HCT116 (cell line): ENCODE data around the gene SPAM1. TPM values are rescaled to one million over a fixed set of nuclear protein-coding genes. Genes with fewer than 3 reads are reported as not detected.

Experiments
- ATAC-seq: fragments of 200-7000 bp; cut with Tn5 transposase; 2 replicates; pipeline ENCODE4 v1.9.1; 2020; ENCODE audit warnings: mild to moderate bottlenecking, moderate library complexity
- BruUV-seq: library from RNA; stranded (reverse); fragments of 400-500 nt; replicated peaks from 2 replicates; lab custom pipeline; 2021; lab: Mats Ljungman, UMichigan
- CTCF ChIA-PET: fragments of 300-600 bp; sonication (Branson Sonifier 250); formaldehyde crosslinking; loops from one replicate; lab custom pipeline; 2021; ENCODE audit warnings: antibody characterized with exemption; lab: Charles Lee
- POLR2A ChIA-PET: fragments of 300-600, 350-600 bp; sonication (Branson Sonifier 250); formaldehyde crosslinking; loops from one replicate; lab custom pipeline; 2021; ENCODE audit warnings: antibody characterized with exemption; lab: Charles Lee
- RAD21 ChIA-PET, 2 experiments: fragments of 300-600 bp; sonication (Branson Sonifier 250); formaldehyde crosslinking; loops; one replicate each; lab custom pipeline; 2023; ENCODE audit warnings: low total read pairs in 2 of 2; ENCODE audit not compliant: uncharacterized antibody in 2 of 2, unreplicated experiment in 2 of 2, low non-redundant PET in 1 of 2; lab: Charles Lee
- DNase-seq: peaks from one replicate; pipeline ENCODE4 v3.0.0-alpha.2; 2010; ENCODE audit warnings: low read depth, low spot score
- H2AFZ ChIP-seq: fragments of 200-600 bp; shearing (Covaris generic), sonication (generic); 2 replicates; pipeline ENCODE4 v1.6.1; 2017; ENCODE audit warnings: low read depth, mixed run types, mixed read lengths, antibody characterized with exemption, low read length; ENCODE audit not compliant: poor library complexity, severe bottlenecking
- H3K27ac ChIP-seq: 2 replicates; pipeline ENCODE4 v1.5.1; 2012; ENCODE audit warnings: low read depth, low read length
- H3K27me3 ChIP-seq: fragments of 200-600 bp; sonication (generic); 2 replicates; pipeline ENCODE4 v1.6.1; 2016; ENCODE audit warnings: mixed run types, low read length, mixed read lengths; ENCODE audit not compliant: insufficient read depth
- H3K36me3 ChIP-seq, 2 experiments: fragments of 200-500 bp in 1 of 2; fragments of 200-600 bp in 1 of 2; sonication (Bioruptor generic) in 1 of 2; sonication (generic) in 1 of 2; 2 replicates each; pipeline versions ENCODE4 v1.5.1 to v1.6.1; 2014 to 2016; ENCODE audit warnings: low read length in 2 of 2, inconsistent platforms in 1 of 2, mixed read lengths in 1 of 2, mixed run types in 1 of 2; ENCODE audit not compliant: insufficient read depth in 2 of 2, control insufficient read depth in 1 of 2
- H3K4me1 ChIP-seq, 2 experiments: fragments of 200-600 bp in 1 of 2; sonication (generic) in 1 of 2; 2 replicates each; pipeline versions ENCODE4 v1.5.1 to v1.6.1; 2012 to 2017; ENCODE audit warnings: low read length in 2 of 2, inconsistent platforms in 1 of 2, mild to moderate bottlenecking in 1 of 2, mixed read lengths in 1 of 2, mixed run types in 1 of 2, moderate library complexity in 1 of 2; ENCODE audit not compliant: insufficient read depth in 2 of 2, control insufficient read depth in 1 of 2
- H3K4me2 ChIP-seq: fragments of 200-600 bp; sonication (generic); 2 replicates; pipeline ENCODE4 v1.6.1; 2017; ENCODE audit warnings: mixed run types, low read length, mixed read lengths
- H3K4me3 ChIP-seq, 2 experiments: fragments of 200-600 bp in 1 of 2; sonication (generic) in 1 of 2; replicated peaks in 1 of 2; 2 replicates each; pipeline ENCODE4 v1.5.1; 2011 to 2016; ENCODE audit warnings: low read length in 2 of 2, control low read depth in 1 of 2, low read depth in 1 of 2, mild to moderate bottlenecking in 1 of 2, mixed read lengths in 1 of 2, mixed run types in 1 of 2
- H3K79me2 ChIP-seq: fragments of 200-600 bp; sonication (generic); 2 replicates; pipeline ENCODE4 v1.6.1; 2017; ENCODE audit warnings: mild to moderate bottlenecking, mixed run types, low read length, moderate library complexity, mixed read lengths; ENCODE audit not compliant: insufficient read depth
- H3K9ac ChIP-seq: fragments of 200-600 bp; sonication (generic); 2 replicates; pipeline ENCODE4 v1.6.1; 2016; ENCODE audit warnings: low read length, mixed read lengths
- H3K9me2 ChIP-seq: fragments of 200-600 bp; sonication (generic), shearing (Covaris generic); 2 replicates; pipeline ENCODE4 v1.6.1; 2017; ENCODE audit warnings: mixed run types, mild to moderate bottlenecking, moderate library complexity; ENCODE audit not compliant: insufficient read depth
- H3K9me3 ChIP-seq, 2 experiments: fragments of 200-500 bp in 1 of 2; fragments of 200-600 bp in 1 of 2; sonication (Bioruptor generic) in 1 of 2; sonication (generic) in 1 of 2; 2 replicates each; pipeline ENCODE4 v1.6.1; 2014 to 2017; ENCODE audit warnings: low read length in 2 of 2, mixed read lengths in 2 of 2, inconsistent platforms in 1 of 2, low read depth in 1 of 2, mild to moderate bottlenecking in 1 of 2, mixed run types in 1 of 2, moderate library complexity in 1 of 2; ENCODE audit not compliant: control insufficient read depth in 1 of 2, insufficient read depth in 1 of 2
- H4K20me1 ChIP-seq: fragments of 200-600 bp; sonication (generic), shearing (Covaris generic); 2 replicates; pipeline ENCODE4 v1.6.1; 2017; ENCODE audit warnings: mixed run types, mild to moderate bottlenecking, moderate library complexity; ENCODE audit not compliant: insufficient read depth
- CEBPB ChIP-seq: IDR thresholded peaks from 2 replicates; pipeline ENCODE4 v1.6.1; 2012; ENCODE audit warnings: low read depth
- CTCF ChIP-seq, 3 experiments: fragments of 200-600 bp in 1 of 3; sonication (generic) in 1 of 3; IDR thresholded peaks in 2 of 3; conservative IDR thresholded peaks in 1 of 3; 2 replicates each; pipeline ENCODE4 v1.5.1; 2012 to 2017; ENCODE audit warnings: low read depth in 2 of 3, low read length in 2 of 3, antibody characterized with exemption in 1 of 3, borderline replicate concordance in 1 of 3, control low read depth in 1 of 3, mild to moderate bottlenecking in 1 of 3, mixed read lengths in 1 of 3, mixed run types in 1 of 3, moderate library complexity in 1 of 3; ENCODE audit not compliant: insufficient read depth in 1 of 3
- ELF1 ChIP-seq: IDR thresholded peaks from 2 replicates; pipeline ENCODE4 v1.6.1; 2012; ENCODE audit warnings: low read depth, borderline replicate concordance
- JUND ChIP-seq: IDR thresholded peaks from 2 replicates; pipeline ENCODE4 v1.6.1; 2012
- MAX ChIP-seq: IDR thresholded peaks from 2 replicates; pipeline ENCODE4 v1.6.1; 2012
- RAD21 ChIP-seq: IDR thresholded peaks from 2 replicates; pipeline ENCODE4 v1.6.1; 2012; ENCODE audit warnings: low read depth, mild to moderate bottlenecking
- SIN3A ChIP-seq: IDR thresholded peaks from 2 replicates; pipeline ENCODE4 v1.6.1; 2012; ENCODE audit warnings: low read depth
- SP1 ChIP-seq: IDR thresholded peaks from 2 replicates; pipeline ENCODE4 v1.6.1; 2012; ENCODE audit warnings: low read depth
- SRF ChIP-seq: IDR thresholded peaks from 2 replicates; pipeline ENCODE4 v1.6.1; 2012; ENCODE audit warnings: low read depth
- TCF7L2 ChIP-seq: IDR thresholded peaks from 2 replicates; pipeline ENCODE4 v1.7.0; 2011; ENCODE audit warnings: borderline replicate concordance, inconsistent platforms; ENCODE audit not compliant: insufficient read depth, insufficient read length; ENCODE audit errors: extremely low read depth
- YY1 ChIP-seq: IDR thresholded peaks from 2 replicates; pipeline ENCODE4 v1.6.1; 2011; ENCODE audit warnings: low read length, low read depth, moderate library complexity, mild to moderate bottlenecking; ENCODE audit not compliant: insufficient replicate concordance; ENCODE audit errors: extremely low read depth
- ZBTB33 ChIP-seq: IDR thresholded peaks from 2 replicates; pipeline ENCODE4 v1.6.1; 2011; ENCODE audit warnings: mild to moderate bottlenecking, low read length, moderate library complexity; ENCODE audit not compliant: insufficient replicate concordance; ENCODE audit errors: extremely low read depth
- ZFX ChIP-seq: fragments of 450-650 bp; IDR thresholded peaks from 2 replicates; pipeline ENCODE4 v1.6.1; 2017
- intact Hi-C: fragments of 100-400 bp; cut with micrococcal nuclease; formaldehyde crosslinking; loops from 2 replicates; pipeline ENCODE4 v1.10.0; 2022
- total RNA-seq: library from RNA; stranded (reverse); gene quantifications from one replicate; pipeline ENCODE4 v1.2.1, GENCODE V29; 2021; ENCODE audit not compliant: unreplicated experiment
- TF ChIP-seq, protein P1 (sequence below): IDR thresholded peaks from 2 replicates; pipeline ENCODE4 v1.6.1; 2012; ENCODE audit warnings: low read depth

SPAM1 gene
- total RNA-seq, 1 experiment from 2014 or later, result not detected

- no peaks in the 10 kb centered on the region for H3K36me3 ChIP-seq
- no peaks in the 10 kb centered on the region for H3K79me2 ChIP-seq
- no TSS peak for BruUV-seq
- no peak overlapping the region for H3K27ac ChIP-seq
- H2AFZ ChIP-seq, result no peak overlapping the region
- no peaks in the 10 kb centered on the region for H3K4me1 ChIP-seq
- H3K27me3 ChIP-seq, result no peaks in the 10 kb centered on the region
- intact Hi-C loops, result no loop called here
- H4K20me1 ChIP-seq, result no peaks in the 10 kb centered on the region
- no peak overlapping the region for H3K9ac ChIP-seq
- CTCF ChIA-PET, result no interaction called here
- H3K9me2 ChIP-seq, result no peaks in the 10 kb centered on the region
- DNase-seq, result no peak
- no peak overlapping the region for H3K4me2 ChIP-seq
- POLR2A ChIA-PET, result no interaction called here
- no peak for ATAC-seq
- H3K9me3 ChIP-seq, result no peaks in the 10 kb centered on the region
- RAD21 ChIA-PET, result no interaction called here
- TF ChIP-seq SRF, result no peak
- no peak for TF ChIP-seq CEBPB
- no peak for TF ChIP-seq ELF1
- no peak for TF ChIP-seq JUND
- TF ChIP-seq SP1, result no peak
- TF ChIP-seq YY1, result no peak
- H3K4me3 ChIP-seq, result no peak overlapping the region
Measured at GRCh38 chr7:123879628-123880027, 45.4 kb upstream of the SPAM1 start.

DNA sequence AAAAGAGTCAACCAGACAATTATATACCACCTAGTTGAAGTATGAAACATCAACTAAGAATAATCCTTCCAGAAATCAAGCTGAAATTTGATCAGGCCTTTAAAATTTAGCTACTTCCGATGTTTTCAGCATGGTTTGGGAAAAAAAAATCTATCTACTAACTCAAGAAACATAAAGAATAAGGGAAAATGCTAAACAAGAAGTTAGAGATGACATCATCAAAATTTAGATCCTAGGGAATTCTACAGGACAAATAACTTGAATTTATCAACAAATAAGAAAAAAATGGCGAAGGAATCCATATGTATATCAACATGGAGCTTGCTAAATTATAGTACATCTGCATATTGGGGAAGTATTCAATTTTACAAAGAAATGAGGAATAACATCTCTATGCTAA, 43.7 kb upstream of the SPAM1 start:
- Histone ChIP-seq H3K27ac (no peak overlapping the region), H3K9me2 (no peaks in the 10 kb centered on the region), H3K9ac (no peak overlapping the region), H3K4me3 (no peak overlapping the region), H2AFZ (peak overlapping the region; percentile 20), H3K79me2 (no peaks in the 10 kb centered on the region), H3K9me3 (no peaks in the 10 kb centered on the region), H3K4me1 (no peaks in the 10 kb centered on the region), H3K36me3 (no peaks in the 10 kb centered on the region), H4K20me1 (no peaks in the 10 kb centered on the region), H3K27me3 (no peaks in the 10 kb centered on the region), H3K4me2 (no peak overlapping the region)
- BruUV-seq, result no TSS peak
- POLR2A ChIA-PET, result no interaction called here
- intact Hi-C loops, result no loop called here
- CTCF ChIA-PET, result interaction anchor here (0.9 kb wide), 1 partner anchor 9 kb away, joined by 3 read pairs; no protein-coding TSS in a partner anchor
- ATAC-seq (no peak), DNase-seq (no peak)
- RAD21 ChIA-PET, result no interaction called here
- TF ChIP-seq CTCF (IDR thresholded peaks at IDR 0.05 in 2 of 3, conservative IDR thresholded peaks at IDR 0.05 in 1 of 3; ENCODE audit: borderline replicate concordance in 1 of 3, insufficient read depth in 1 of 3, low read depth in 2 of 3, low read length in 2 of 3) (no peak), MAX (no peak), ZBTB33 (no peak), ZFX (no peak), RAD21 (no peak), TCF7L2 (no peak), SIN3A (no peak), JUND (no peak)
- TF ChIP-seq, protein P1, sequence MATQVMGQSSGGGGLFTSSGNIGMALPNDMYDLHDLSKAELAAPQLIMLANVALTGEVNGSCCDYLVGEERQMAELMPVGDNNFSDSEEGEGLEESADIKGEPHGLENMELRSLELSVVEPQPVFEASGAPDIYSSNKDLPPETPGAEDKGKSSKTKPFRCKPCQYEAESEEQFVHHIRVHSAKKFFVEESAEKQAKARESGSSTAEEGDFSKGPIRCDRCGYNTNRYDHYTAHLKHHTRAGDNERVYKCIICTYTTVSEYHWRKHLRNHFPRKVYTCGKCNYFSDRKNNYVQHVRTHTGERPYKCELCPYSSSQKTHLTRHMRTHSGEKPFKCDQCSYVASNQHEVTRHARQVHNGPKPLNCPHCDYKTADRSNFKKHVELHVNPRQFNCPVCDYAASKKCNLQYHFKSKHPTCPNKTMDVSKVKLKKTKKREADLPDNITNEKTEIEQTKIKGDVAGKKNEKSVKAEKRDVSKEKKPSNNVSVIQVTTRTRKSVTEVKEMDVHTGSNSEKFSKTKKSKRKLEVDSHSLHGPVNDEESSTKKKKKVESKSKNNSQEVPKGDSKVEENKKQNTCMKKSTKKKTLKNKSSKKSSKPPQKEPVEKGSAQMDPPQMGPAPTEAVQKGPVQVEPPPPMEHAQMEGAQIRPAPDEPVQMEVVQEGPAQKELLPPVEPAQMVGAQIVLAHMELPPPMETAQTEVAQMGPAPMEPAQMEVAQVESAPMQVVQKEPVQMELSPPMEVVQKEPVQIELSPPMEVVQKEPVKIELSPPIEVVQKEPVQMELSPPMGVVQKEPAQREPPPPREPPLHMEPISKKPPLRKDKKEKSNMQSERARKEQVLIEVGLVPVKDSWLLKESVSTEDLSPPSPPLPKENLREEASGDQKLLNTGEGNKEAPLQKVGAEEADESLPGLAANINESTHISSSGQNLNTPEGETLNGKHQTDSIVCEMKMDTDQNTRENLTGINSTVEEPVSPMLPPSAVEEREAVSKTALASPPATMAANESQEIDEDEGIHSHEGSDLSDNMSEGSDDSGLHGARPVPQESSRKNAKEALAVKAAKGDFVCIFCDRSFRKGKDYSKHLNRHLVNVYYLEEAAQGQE, result no peak
